HFFc6 (cell line): ENCODE measurements around the gene USP24. TPM values are rescaled to one million over a fixed set of nuclear protein-coding genes. Genes with fewer than 3 reads are reported as not detected.

Experiments
- DNase-seq: peaks from one replicate; pipeline ENCODE4 v3.0.0-alpha.2; 2018
- H3K27ac Mint-ChIP-seq: 2 replicates; pipeline ENCODE4 v1.8.0; 2020; ENCODE audit warnings: mild to moderate bottlenecking, mixed read lengths
- H3K27me3 Mint-ChIP-seq: 2 replicates; pipeline ENCODE4 v1.8.0; 2021; ENCODE audit warnings: mild to moderate bottlenecking, moderate library complexity, mixed read lengths; ENCODE audit not compliant: insufficient read depth
- H3K36me3 Mint-ChIP-seq: 2 replicates; pipeline ENCODE4 v1.8.0; 2021; ENCODE audit warnings: low read depth, mixed read lengths
- H3K4me1 Mint-ChIP-seq: 2 replicates; pipeline ENCODE4 v1.8.0; 2020; ENCODE audit warnings: low read depth, mixed read lengths
- H3K4me3 Mint-ChIP-seq: 2 replicates; pipeline ENCODE4 v1.8.0; 2020; ENCODE audit warnings: mild to moderate bottlenecking, moderate library complexity, mixed read lengths
- H3K9me3 Mint-ChIP-seq: 2 replicates; pipeline ENCODE4 v1.8.0; 2020; ENCODE audit warnings: mild to moderate bottlenecking, mixed read lengths
- total RNA-seq, 6 experiments: library from RNA; stranded (reverse); fragmentation: NEBNext Ultra II Directional; extraction: Animal tissue kit (Norgen Biotek cat#: 25700); gene quantifications; 2 replicates in 1 of 6; 3 replicates in 5 of 6; pipeline ENCODE4 v1.2.3, GENCODE V29; 2021
- TF ChIP-seq, protein P1 (sequence below): fragments of 200-600 bp; sonication (generic); IDR thresholded peaks from 2 replicates; pipeline ENCODE4 v1.5.0; 2021; ENCODE audit warnings: antibody characterized with exemption, mild to moderate bottlenecking

The USP24 gene
- total RNA-seq, 6 experiments from 2014 or later = 22.5 to 27.8 (median 25.0) TPM

DNA sequence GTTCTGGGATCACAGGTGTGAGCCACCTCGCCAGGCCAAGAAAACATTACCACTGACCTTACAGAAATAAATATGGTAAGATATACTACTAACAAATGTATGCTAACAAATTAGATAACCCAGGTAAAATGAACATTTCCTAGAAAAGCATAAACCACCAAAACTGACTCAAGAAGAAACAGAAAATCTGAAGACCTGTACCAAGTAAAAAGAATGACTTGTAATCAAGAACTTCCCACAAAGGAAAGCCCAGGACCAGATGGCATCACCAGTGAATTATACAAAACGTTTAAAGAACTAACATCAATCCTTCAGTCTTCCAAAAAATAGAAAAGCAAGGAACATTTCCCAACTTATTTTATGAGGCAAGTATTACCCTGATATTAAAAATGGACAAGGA is 29.3 kb downstream of the USP24 start:
- H3K4me1 Mint-ChIP-seq = peaks cover 5% of the 10 kb centered on the region; the same call in 1 of the 2 replicates
- no peak overlapping the region for H3K4me3 Mint-ChIP-seq
- peaks cover 40% of the 10 kb centered on the region for H3K36me3 Mint-ChIP-seq
- peaks cover 16% of the 10 kb centered on the region for H3K9me3 Mint-ChIP-seq
- H3K27me3 Mint-ChIP-seq = no peaks in the 10 kb centered on the region; the same call in 1 of the 2 replicates
- no peak overlapping the region for H3K27ac Mint-ChIP-seq
- no peak for DNase-seq
- TF ChIP-seq, protein P1, sequence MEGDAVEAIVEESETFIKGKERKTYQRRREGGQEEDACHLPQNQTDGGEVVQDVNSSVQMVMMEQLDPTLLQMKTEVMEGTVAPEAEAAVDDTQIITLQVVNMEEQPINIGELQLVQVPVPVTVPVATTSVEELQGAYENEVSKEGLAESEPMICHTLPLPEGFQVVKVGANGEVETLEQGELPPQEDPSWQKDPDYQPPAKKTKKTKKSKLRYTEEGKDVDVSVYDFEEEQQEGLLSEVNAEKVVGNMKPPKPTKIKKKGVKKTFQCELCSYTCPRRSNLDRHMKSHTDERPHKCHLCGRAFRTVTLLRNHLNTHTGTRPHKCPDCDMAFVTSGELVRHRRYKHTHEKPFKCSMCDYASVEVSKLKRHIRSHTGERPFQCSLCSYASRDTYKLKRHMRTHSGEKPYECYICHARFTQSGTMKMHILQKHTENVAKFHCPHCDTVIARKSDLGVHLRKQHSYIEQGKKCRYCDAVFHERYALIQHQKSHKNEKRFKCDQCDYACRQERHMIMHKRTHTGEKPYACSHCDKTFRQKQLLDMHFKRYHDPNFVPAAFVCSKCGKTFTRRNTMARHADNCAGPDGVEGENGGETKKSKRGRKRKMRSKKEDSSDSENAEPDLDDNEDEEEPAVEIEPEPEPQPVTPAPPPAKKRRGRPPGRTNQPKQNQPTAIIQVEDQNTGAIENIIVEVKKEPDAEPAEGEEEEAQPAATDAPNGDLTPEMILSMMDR = no peak

DNA sequence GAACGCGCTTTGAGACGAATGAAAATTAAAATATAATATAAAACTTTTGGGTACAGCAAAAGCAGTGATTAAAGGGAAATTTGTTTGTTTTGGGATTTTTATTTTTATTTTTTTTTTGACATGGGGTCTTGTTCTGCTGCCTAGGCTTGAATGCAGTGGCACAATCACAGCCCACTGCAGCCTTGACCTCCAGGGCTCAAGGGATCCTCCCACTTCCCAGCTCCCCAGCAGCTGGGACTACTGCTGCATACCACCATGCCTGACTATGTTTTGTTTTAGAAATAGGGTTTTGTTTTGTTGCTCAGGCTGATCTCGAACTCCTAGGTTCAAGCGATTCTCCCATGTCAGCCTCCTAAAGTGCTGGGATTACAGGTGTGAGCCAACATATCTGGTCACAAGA is 30.3 kb downstream of the USP24 start:
- Mint-ChIP-seq H3K9me3 (peaks cover 16% of the 10 kb centered on the region), H3K4me1 (peaks cover 13% of the 10 kb centered on the region), H3K27ac (no peak overlapping the region), H3K36me3 (peaks cover 48% of the 10 kb centered on the region), H3K27me3 (no peaks in the 10 kb centered on the region; the same call in 1 of the 2 replicates), H3K4me3 (no peak overlapping the region)
- TF ChIP-seq, protein P1 = no peak
- DNase-seq = no peak

DNA sequence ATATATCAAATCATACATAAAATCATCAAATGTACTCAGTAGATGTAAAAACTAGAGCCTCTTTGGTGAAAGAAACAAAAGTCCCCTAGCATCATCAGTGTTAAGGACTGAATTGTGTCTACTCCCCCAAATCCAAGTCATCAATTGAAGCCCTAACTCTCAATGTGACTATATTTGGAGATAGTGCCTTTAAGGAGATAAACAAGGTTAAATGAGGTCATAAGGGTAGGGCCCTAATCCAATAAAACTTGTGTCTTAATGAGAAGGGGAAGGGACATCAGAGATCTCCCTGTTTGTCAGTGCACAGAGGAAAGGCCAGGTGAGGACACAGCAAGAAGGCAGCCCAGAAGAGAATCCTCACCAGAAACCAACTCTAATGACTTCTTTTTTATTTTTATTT is 33.5 kb downstream of the USP24 start:
- TF ChIP-seq, protein P1 = no peak
- peaks cover 53% of the 10 kb centered on the region for H3K36me3 Mint-ChIP-seq
- H3K27me3 Mint-ChIP-seq = no peaks in the 10 kb centered on the region
- peaks cover 16% of the 10 kb centered on the region for H3K9me3 Mint-ChIP-seq
- H3K4me1 Mint-ChIP-seq = peaks cover 28% of the 10 kb centered on the region
- no peak overlapping the region for H3K27ac Mint-ChIP-seq
- no peak for DNase-seq
- no peak overlapping the region for H3K4me3 Mint-ChIP-seq

DNA sequence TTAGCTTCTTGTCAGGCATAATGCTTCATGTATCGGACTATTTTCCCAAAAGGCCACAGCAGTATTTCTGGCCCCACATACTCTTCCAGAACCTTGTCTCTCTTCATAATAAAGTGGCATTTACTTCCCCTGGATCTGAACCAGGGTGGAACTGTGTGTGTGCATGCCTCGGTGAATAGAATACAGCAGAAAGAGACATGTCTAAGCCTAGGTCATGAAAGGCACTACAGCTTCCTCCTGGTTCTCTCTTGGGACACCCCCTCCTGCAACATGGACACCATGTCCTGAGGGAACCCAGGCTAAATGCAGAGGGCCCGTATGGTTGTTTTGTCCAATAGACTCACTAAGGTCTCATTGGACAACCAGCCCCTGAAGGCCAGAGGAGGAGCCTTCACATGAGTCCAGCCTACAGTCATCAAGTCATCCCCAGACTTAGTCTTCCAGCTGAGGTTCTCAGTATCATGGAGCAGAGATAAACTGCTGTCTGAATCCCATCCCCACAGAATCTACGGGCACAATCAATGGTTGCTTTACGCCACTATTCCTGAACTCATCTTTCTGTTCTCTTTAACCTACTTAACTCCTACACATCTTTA is 35.0 kb downstream of the USP24 start:
- Mint-ChIP-seq H3K4me3 (no peak overlapping the region), H3K36me3 (peaks cover 47% of the 10 kb centered on the region), H3K27me3 (no peaks in the 10 kb centered on the region), H3K9me3 (peaks cover 16% of the 10 kb centered on the region), H3K4me1 (peaks cover 28% of the 10 kb centered on the region), H3K27ac (no peak overlapping the region)
- no peak for DNase-seq
- TF ChIP-seq, protein P1 = no peak

DNA sequence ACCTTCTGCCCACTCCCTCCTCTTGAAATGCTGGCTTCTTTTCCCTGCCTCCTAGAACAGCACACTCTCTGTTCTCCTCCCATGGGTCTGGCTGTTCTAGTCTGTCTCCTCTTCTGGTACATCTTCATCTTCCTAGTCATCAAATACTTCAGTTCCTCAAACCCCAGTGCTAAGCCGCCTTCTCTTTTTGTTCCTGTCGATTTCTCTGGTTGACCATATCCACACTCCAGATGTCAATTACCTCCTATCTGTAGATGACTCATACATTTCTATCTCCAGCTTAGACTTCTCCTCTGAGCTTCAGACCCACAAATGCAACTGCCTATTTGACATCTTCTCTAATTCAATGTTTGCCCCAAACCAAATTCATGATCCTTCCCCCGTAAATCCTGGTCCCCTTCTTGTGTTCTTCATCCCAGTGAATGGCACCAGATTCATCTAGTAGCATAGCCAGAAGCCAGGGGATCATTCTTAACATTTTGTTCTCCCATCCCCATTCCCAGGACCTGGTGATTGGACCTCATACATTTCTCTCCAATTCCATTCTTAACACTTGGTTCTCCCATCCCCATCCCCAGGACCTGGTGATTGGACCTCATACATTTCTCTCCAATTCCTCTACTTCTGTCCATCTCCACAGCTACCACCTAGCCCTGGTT is 35.9 kb downstream of the USP24 start:
- Mint-ChIP-seq H3K27me3 (no peaks in the 10 kb centered on the region), H3K36me3 (peaks cover 38% of the 10 kb centered on the region), H3K27ac (peak overlapping the region; percentile 51), H3K9me3 (peaks cover 11% of the 10 kb centered on the region), H3K4me1 (peaks cover 28% of the 10 kb centered on the region), H3K4me3 (peak overlapping the region; percentile 5; the same call in 1 of the 2 replicates)
- DNase-seq = no peak
- TF ChIP-seq, protein P1 = no peak
